ENCODE data around the gene NCCRP1.

- TF ChIP-seq CTCF (IDR thresholded peaks at IDR 0.05) (no peak), POLR2AphosphoS5 (IDR thresholded peaks at IDR 0.05; ENCODE audit: low read depth, low read length) (no peak), REST (IDR thresholded peaks at IDR 0.05; ENCODE audit: insufficient read depth in 1 of 2, low read depth in 2 of 2, low read length in 1 of 2) (no peak), TCF7L2 (IDR thresholded peaks at IDR 0.05; ENCODE audit: low read depth, low read length) (no peak)
Measured at GRCh38 chr19:39232708-39233107, 35.9 kb downstream of the NCCRP1 start.

Data from Panc1 (cell line).